HG02798 (cell line): Measurements from ENCODE around the gene MEOX2.

Source experiments
- ATAC-seq: cut with Tn5 transposase; IDR thresholded peaks from one replicate; pipeline ENCODE4 v1.9.1; 2021; ENCODE audit warnings: mild to moderate bottlenecking; ENCODE audit not compliant: unreplicated experiment, poor library complexity

The MEOX2 gene

DNA sequence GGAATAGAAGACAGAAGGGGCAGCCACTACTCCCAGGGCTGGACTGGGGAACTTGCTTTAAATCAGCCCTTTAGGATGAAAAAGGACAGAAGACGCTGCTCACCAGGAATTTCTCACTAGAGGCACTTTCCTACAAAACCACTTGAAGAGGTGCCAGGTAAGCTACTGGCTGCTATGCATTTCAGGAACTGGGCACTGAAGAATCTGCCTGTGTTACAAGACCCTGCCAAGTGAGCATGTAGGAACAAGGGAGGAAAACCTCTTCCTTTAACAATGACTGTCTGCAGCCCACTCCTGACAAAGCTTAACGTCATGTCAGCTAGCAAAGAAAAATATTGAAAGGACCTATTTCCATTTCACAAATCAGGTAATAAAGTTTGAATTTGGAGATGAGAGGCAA lies 118.8 kb downstream of the MEOX2 start:
- no peak for ATAC-seq

DNA sequence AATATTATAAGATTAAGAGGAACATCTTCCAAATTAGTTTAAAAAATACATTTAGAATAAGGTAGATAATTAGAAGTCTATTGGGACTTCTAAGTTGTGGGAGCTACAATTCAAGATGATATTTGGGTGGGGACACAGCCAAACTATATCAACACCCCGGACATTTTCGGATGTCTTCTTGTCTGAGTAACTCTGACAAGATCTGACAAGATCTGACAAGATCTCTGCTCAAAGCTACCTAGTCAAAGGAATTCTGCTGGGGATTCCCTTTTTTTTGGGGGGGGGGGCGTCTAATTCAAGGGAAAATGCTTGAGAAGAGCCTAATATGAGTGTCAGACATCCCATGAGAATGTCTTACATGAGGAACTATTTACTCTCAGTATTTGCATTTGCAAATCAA lies 119.4 kb downstream of the MEOX2 start:
- ATAC-seq, result no peak

- ATAC-seq, result no peak
These were observed 120.0 kb downstream of the MEOX2 start for GRCh38 chr7:15566476-15566875.

GRCh38 chr7:15561835-15562234 lies 124.6 kb downstream of the MEOX2 start, which contains the start of gene AGMO:
TSS of gene AGMO (minus strand) at chr7:15562015.
- ATAC-seq, result no peak
